CD4-positive, alpha-beta T cell treated with Interleukin-15 for 1 hour (primary cell): Measurements from ENCODE around the gene PELI3.
"Not testable (repeated sequence)": the region's sequence is repeated elsewhere in the genome, so short reads cannot be mapped to it uniquely, and the experiment has no call there.

Experiments used
- DNase-seq: peaks from one replicate; pipeline ENCODE4 v3.0.0-alpha.2; 2020

The PELI3 gene, protein sequence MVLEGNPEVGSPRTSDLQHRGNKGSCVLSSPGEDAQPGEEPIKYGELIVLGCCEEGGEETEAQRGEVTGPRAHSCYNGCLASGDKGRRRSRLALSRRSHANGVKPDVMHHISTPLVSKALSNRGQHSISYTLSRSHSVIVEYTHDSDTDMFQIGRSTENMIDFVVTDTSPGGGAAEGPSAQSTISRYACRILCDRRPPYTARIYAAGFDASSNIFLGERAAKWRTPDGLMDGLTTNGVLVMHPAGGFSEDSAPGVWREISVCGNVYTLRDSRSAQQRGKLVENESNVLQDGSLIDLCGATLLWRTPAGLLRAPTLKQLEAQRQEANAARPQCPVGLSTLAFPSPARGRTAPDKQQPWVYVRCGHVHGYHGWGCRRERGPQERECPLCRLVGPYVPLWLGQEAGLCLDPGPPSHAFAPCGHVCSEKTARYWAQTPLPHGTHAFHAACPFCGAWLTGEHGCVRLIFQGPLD

DNA sequence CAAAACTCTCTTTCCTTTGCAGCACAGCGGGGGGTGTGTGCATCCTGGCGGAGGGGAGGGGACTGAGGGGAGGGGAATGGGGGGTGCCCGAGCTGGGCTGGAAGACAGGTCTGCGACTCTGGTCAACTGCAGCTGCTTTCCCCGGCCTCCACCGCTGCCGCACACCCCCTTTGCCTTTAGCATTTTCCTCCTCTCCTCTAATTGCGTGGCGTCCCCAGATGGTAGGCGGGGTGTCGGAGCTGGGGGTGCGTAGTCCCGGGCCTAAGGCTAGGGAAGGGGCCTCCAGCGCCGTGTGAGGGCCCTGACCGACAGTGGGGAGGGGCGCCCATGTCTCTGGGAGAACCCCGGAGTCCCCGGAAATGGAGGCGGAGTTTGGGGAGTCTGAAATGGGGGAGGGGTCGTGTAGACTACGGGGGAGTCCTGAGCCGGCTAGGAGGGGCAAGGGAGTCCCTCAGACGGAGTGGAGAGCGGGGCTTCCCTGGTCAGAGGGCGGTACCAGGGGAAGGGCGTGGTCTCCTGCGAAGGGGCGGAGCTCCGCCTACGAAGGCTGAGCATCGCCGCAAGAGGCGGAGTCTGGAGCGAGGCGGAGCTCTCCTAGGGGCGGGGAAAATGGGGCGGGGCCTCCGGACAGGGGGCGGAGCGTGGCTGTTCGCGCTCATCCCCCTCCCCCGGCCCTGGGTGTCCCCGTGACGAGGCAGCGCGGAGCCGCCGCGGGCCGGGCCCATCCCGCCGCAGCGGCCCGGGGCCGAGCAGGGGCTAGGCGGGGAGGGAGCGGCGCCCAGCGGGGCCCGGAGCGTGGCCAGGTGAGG is at the start of gene PELI3:
Gene PELI3 (plus strand): TSS at position 681 of the 809 bp plus-strand sequence. CDS start 1,224 bp downstream, outside the sequence.
- peak; percentile 94 for DNase-seq

DNA sequence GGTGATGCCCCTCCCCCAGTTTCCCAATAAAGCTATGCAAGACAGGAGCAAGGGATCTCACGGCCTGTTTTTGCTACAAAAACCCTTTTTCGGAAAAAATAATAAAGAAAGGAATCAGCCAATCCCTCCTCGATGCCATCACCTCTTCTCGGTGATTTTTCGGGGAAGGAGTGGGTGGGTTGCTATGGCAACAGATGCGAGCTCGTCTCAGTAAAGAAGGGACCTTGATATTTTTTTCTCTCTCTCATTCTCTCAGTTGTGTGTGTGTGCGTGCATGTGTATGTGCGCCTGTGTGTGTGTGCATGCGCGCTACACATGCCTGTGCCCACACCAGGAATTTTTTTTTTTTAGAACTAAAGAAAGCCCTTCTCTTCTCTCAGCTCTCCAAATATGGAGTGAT is 49.7 kb upstream of the PELI3 start:
- DNase-seq = no peak

DNA sequence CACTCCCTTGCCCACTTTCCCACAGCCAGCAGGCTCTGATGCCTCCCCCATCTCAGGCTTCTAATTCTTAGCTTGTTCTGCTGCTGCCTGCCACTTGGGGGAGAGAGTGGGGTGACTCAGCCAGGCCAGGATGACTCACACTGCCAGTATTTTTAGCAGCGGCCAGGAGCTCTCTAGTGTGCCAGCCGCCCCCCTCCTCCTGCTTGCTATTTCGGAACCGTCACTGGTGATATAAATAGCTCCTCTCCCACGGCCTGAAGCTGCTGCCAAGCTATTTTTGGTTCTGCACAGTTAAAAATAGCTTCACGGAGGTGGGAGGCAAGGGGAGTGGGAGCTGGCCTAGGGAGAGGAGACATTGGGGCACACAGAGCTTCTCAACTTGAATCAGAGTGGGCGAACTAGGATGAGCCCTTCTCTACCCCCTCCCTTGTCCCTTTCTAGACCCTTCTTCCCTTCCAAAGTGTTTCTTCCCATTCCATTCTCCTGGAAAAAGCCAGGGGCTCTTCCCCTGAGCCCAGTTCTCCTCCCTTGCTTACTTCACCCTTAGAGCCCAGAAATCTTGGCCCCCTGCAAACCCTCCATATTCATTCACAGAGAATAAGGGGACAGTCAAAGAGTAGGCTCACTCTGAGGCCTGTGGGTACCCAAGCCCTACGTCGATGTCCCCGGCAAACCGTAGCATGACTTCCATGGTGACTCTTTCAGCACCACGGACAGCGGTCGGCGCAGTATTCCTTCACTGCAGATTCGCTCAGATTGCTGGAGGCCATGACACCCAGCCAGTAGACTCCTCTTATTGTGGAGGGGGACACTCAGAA is 48.3 kb upstream of the PELI3 start:
- DNase-seq = peak; percentile 43

DNA sequence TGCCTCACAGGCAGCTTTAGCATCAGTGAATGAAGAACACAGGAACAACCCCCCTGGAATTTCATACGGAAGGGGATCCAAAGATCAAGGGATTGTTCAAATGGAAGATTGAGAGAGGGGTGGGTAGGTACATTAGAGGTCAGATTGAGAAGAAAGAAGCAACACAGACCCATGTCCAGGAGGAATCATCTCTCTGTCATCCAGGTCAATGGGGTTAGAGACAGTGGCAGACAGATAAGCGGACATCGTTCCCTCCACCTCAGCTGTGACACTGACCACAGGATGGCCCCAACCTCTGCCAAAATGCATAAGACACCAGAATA is 47.8 kb upstream of the PELI3 start:
- no peak for DNase-seq

DNA sequence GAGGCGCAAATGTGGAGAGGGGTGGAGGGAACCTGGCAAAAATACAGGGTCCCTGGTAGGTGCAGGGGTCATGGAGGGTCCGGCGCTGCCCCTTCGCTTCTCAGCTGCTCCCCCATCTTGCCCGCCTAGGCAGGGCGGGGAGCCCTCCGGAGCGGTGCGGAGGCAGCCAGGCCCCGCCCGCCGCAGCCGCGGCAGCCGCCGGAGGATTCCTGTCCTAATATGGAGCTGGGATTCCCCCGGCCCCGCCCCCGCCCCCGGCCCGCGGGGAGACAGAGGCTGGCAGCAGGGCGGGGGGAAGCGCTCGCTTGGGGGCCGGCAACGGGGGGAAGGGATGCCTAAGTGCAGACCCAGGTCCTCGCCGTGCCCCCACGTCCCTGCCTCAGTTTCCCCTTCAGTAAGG is 46.9 kb upstream of the PELI3 start:
- DNase-seq = no peak

DNA sequence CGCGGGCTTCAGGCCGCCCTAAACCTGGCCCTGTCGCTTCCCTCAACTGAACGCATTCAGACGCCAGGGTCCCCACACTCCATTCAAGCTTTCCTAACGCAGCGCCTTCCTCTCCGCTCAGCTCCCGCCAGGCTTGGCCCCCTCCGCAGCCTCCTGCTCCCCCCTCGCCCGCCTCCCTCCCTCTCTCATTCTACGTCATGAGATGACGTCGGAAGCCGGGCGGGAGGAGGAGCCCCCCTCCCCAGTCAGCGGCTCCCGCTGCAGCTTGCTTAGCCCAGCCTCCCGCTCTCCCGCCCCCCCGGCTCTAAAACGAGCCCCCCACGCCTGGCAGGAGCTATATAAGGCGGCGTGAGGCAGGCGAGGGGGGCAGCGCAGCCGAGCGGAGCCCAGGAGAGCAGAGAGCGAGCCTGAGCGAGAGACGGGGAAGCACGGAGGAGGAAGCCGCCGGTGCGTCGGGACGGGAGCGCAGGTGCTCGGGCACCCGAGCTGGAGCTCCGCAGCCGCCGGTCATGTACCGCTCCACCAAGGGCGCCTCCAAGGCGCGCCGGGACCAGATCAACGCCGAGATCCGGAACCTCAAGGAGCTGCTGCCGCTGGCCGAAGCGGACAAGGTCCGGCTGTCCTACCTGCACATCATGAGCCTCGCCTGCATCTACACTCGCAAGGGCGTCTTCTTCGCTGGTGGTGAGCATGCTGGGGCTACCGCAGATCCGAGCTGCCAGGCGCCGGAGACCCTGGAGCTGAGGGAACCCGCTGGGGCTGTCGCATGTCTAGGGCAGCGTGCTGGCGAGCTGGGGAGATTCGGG is 45.8 kb upstream of the PELI3 start, which contains the start of gene NPAS4:
Gene NPAS4 (plus strand): TSS at position 365 of the 806 bp plus-strand sequence. CDS start 145 bp downstream, at position 510.
- no peak for DNase-seq

DNA sequence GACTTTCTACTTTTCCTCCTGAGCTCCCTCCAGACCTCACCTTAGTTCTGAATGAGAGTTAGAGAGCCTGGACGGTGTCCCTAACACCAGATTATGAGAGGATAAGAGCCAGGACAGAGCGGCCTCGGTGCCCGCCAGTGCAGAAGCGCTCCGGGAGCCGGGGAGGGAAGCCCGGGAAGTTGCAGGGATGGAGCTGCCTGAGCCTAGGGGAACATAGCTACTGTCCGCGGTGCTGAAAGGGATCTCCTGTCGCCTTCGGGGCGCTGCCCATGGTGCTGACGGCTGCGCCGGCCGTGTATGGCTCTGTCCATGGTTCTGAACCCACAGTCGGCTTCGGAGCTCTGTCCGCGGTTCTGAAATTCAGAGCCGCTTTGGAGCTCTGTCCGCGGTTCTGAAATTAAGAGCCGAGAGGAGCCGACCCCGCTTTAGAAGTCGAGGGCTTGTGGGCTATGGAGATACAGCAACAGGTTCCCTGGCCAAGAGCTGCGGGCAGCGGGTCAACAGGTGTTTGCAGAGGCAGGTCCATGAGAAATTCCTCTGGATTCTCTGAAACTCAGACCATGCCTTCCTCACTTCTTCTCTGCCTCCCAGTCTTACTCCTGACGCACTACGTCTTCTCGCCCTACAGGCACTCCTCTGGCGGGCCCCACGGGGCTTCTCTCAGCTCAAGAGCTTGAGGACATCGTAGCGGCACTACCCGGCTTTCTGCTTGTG is 45.1 kb upstream of the PELI3 start:
- DNase-seq = peak; percentile 78

DNA sequence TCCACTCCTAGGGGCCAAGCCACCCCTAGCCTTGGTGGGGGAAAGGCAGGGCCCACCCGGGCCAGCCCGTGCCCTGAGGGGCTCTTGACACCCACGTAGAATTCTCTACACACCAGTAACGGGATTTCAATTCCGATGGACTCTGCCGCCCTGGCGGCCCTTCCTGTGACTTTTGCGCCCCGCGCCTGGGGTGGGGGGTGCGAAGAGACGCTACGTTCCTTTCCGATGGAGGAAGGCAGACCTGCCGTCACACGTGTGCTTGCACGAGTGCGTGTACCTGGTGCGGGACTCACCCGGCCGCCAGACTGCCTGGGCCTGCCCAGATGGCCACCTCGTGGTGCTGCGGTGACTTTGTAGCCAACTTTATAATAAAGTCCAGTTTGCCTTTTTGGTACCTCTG is 40.4 kb upstream of the PELI3 start:
- no peak for DNase-seq

DNA sequence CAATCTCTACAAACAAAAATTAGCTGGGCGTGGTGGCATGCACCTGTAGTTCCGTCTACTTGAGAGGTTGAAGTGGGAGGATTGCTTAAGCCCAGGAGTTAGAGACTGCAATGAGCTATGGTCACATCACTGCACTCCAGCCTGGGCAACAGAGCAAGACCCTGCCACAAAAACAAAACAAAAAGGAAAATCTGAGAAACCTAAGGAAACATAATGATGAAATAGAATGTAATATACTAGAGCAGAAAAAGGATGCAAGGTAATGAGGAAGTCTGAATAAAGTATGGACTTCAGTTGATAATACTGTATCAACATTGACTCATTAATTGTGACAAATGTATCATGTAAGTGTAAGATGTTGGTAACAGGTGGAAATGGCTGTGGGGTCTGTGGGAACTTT is 37.8 kb upstream of the PELI3 start:
- DNase-seq = no peak

DNA sequence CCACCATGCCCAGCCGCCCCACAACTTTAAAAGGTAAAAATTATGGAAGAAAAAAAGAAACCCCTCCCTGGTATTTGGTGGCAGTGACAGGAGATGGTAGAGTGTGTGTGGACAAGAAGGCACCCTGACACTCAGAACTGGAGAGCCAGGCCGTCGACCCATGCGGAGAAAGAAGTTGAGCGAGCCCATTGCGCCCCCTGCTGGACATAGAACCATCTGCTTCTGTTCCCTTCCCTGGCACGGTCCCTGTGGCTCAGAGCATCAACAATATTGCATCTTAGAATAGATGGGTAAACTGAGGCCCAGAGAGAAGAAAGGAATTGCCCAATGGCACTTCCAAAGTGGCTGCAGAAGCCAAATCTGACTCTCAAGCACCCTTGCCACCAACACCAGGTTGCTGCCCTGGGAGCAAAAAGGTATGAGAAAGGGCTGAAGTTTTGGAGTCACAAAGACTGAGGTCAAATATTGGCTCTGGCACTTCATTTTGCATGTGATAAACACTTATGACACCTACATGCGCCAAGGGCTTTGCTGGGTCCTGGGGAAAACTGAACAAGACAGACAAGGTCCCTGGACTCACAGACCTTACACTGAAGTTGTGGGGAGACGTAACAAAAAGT is 36.6 kb upstream of the PELI3 start:
- peak; percentile 59 for DNase-seq

DNA sequence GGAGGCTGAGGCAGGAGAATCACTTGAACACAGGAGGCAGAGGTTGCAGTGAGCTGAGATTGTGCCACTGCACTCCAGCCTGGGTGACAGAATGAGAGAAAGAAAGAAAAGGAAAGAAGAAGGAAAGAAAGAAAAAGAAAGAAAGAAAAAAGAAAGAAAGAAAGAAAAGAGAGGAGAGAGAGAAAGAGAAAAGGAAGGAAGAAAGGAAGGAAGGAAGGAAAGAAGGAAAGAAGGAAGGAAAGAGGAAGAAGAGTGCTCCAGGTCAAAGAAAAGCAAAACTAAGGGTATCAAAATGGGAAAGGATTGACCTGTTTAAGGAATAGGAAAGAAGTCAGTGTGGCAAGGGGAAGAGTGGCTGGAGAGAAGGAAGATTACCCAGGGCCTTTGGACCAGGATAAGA is 35.4 kb upstream of the PELI3 start:
- DNase-seq = not testable (repeated sequence)

DNA sequence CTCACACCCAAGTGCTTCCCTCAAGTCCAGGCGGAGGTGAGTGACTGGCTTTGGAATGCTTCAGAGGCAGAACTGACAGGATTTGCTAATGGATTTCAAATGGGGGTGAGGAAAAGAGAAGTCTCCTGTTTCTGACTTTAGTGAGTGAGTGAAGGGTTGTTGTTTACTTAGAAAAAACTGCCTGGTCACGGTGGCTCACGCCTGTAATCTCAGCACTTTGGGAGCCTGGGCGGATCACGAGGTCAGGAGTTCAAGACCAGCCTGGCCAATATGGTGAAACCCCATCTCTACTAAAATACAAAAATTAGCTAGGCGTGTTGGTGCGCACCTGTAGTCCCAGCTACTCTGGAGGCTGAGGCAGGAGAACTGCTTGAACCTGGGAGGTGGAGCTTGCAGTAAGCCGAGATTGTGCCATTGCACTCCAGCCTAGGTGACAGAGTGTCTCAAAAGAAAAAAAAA is 34.8 kb upstream of the PELI3 start:
- DNase-seq = not testable (repeated sequence)

DNA sequence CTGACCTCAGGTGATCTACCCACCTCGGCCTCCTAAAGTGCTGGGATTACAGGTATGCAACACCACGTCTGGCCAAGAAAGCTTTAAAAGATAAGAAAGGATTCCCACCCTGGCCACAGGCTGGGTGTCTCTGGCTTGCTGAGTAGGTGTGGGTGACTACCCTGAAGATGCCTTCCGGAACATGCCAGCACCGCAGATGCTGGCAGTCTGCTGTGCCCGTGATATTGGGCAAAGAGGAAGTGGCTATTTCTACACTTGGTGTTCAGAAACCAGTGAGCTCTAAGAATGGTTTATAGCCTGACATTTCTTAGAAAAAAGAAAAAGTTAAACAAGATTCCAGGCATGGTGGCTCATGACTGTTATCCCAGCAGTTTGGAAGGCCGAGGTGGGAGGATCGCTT is 34.1 kb upstream of the PELI3 start:
- DNase-seq = no peak

DNA sequence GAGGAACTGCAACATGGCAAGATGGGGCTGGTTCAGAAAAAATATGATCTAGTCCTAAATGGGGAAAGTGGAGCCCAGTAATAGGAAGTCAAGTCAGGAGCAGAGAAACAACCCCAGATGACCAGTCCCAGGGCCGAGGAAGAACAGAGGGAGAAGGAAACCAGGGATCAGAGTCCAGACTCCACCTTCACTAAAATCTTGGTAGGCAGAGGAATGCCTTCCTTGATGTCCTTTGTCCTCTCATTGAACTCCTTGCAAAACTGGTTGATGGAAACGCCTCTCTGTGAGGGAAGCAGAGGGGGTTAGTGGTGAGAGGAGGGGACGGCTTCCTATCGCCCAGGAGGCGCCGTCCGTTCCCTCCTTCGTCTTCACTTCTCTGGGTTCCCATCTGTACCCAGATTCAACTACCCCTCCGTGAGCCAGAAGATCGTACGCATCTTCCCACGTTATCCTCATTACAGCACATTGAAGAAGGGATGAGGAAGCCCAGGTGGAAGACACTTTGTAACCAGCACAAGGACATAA is 28.7 kb upstream of the PELI3 start:
- DNase-seq = no peak

DNA sequence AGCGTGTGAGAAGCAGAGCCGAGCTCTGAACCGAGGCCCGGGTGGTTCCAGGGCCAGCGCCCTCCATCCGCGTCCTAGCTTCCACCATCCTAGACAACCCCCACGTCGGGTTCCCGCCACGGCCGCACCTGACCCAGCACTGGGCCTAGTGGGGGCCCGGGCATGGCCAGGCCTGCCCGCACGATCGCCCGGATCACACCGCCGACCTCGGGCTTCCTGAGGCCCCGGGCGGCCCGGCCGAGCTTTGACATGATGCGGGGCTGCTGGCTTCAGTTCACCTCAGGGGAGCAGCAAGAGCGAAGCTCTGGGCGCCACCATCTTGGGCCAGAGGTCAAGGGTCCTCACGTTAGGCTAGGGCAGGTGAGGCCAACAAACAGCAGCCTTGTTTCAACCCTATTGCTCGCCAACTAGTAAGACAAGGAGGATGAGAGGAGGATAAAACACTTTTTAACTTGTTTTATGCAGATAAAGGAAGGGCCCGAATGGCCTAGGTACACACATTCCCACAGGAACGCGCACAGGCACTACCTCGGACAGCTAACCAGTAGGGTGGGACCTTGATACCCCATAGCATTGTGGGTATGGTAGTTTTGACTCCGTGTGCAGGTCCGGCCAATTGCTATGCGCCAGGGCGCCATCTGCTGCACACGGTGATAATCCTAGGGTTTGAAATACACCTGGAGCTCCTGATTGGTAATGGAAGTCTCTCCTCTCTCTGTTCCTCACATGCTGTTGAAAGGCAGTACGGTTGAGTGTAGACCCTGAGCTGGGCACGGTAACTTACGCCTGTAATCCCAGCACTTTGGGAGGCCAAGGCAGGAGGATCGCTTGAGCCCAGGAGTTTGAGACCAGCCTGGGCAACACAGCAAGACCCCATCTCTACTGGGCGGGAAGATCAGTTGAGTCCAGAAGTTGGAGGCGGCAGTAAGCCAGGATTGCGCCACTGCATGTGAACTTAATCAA is 27.9 kb upstream of the PELI3 start, which contains the start of gene MRPL11:
Gene MRPL11 (minus strand): TSS at position 345 of the 963 bp plus-strand sequence. CDS start 94 bp downstream, at position 251.
- DNase-seq = peak; percentile 87

DNA sequence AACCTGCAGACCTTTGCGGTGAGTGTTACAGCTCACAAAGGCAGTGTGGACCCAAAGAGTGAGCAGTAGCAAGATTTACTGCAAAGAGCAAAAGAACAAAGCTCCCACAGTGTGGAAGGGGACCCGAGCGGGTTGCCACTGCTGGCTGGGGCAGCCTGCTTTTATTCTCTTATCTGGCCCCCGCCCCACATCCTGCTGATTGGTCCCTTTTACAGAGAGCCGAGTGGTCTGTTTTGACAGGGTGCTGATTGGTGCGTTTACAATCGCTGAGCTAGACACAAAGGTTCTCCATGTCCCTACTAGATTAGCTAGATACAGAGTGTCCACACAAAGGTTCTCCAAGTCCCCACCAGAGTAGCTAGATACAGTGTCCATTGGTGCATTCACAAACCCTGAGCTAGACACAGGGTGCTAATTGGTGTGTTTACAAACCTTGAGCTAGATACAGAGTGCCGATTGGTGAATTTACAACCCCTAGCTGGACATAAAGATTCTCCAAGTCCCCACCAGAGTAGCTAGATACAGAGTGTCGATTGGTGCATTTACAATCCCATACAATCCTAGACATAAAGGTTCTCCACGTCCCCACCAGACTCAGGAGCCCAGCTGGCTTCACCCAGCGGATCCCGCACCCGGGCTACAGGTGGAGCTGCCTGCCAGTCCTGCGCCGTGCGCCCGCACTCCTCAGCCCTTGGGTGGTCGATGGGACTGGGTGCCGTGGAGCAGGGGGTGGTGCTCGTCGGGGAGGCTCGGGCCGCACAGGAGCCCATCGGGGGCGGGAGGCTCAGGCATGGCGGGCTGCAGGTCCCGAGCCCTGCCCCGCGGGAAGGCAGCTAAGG is 26.4 kb upstream of the PELI3 start:
- not testable (repeated sequence) for DNase-seq

DNA sequence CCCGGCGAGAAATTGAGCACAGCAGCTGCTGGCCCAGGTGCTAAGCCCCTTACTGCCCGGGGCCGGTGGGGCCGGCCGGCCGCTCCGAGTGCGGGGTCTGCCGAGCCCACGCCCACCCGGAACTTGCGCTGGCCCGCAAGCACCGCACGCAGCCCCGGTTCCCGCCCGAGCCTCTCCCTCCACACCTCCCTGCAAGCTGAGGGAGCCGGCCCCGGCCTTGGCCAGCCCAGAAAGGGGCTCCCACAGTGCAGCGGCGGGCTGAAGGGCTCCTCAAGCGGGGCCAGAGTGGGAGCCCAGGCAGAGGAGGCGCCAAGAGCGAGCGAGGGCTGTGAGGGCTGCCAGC is 25.8 kb upstream of the PELI3 start:
- DNase-seq = not testable (repeated sequence)

DNA sequence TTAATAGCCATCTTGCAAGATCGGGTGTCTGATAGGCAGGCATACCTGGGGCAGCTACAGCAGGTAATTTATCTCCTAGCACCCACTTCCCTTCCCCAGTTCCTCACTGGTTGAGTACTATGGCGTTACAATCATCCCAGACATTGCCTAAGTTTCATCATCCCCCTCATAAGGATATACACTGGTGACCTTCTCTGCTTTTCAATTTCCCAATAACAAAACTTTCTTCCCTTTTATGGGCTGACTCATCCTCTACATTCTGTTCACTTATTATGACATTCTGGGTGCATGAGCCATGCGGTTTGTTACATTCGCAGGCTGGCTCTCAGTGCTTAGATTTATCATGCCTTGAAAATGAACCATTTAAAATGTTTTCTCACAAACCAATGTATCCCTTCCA is 23.1 kb upstream of the PELI3 start:
- DNase-seq = peak; percentile 19
